H9 (cell line): ENCODE data around the gene TMIGD2. TPM values are rescaled to one million over a fixed set of nuclear protein-coding genes. Genes with fewer than 3 reads are reported as not detected.

Experiments
- DNase-seq: peaks from one replicate; pipeline ENCODE4 v3.0.0-alpha.2; 2017
- H2AFZ ChIP-seq: one replicate; pipeline ENCODE4 v1.6.1; 2013; ENCODE audit warnings: mild to moderate bottlenecking, low read length, control low read depth, moderate library complexity
- H2AK5ac ChIP-seq: 2 replicates; pipeline ENCODE4 v1.6.1; 2013; ENCODE audit warnings: low read length, control low read depth, mixed read lengths; ENCODE audit not compliant: insufficient read length
- H2BK120ac ChIP-seq: one replicate; pipeline ENCODE4 v1.6.1; 2013; ENCODE audit warnings: low read depth, mild to moderate bottlenecking, low read length, control low read depth, inconsistent platforms; ENCODE audit not compliant: poor library complexity, severe bottlenecking
- H2BK12ac ChIP-seq: 2 replicates; pipeline ENCODE4 v1.6.1; 2013; ENCODE audit warnings: low read length, control low read depth, mixed read lengths, low read depth; ENCODE audit not compliant: insufficient read length
- H2BK15ac ChIP-seq: 2 replicates; pipeline ENCODE4 v1.6.1; 2013; ENCODE audit warnings: low read depth, low read length, control low read depth
- H2BK20ac ChIP-seq: one replicate; pipeline ENCODE4 v1.6.1; 2013; ENCODE audit warnings: low read depth, mild to moderate bottlenecking, low read length, control low read depth, inconsistent platforms; ENCODE audit not compliant: poor library complexity, severe bottlenecking
- H2BK5ac ChIP-seq: 2 replicates; pipeline ENCODE4 v1.6.1; 2013; ENCODE audit warnings: low read length, control low read depth, mixed read lengths; ENCODE audit not compliant: insufficient read length
- H3K14ac ChIP-seq: 2 replicates; pipeline ENCODE4 v1.6.1; 2013; ENCODE audit warnings: low read length, control low read depth; ENCODE audit not compliant: insufficient read depth
- H3K18ac ChIP-seq: 2 replicates; pipeline ENCODE4 v1.6.1; 2013; ENCODE audit warnings: low read depth, mild to moderate bottlenecking, mixed read lengths, low read length, control low read depth; ENCODE audit not compliant: insufficient read length
- H3K23ac ChIP-seq: 2 replicates; pipeline ENCODE4 v1.6.1; 2013; ENCODE audit warnings: low read length, control low read depth, mixed read lengths, low read depth; ENCODE audit not compliant: insufficient read length
- H3K23me2 ChIP-seq: 2 replicates; pipeline ENCODE4 v1.6.1; 2013; ENCODE audit warnings: low read depth, mild to moderate bottlenecking, mixed read lengths, low read length, control low read depth; ENCODE audit not compliant: insufficient read length, poor library complexity, severe bottlenecking
- H3K27ac ChIP-seq: 2 replicates; pipeline ENCODE4 v1.5.1; 2013; ENCODE audit warnings: low read length, control low read depth, mixed read lengths, low read depth; ENCODE audit not compliant: insufficient read length
- H3K27me3 ChIP-seq: 2 replicates; pipeline ENCODE4 v1.6.1; 2013; ENCODE audit warnings: low read length, control low read depth, inconsistent platforms; ENCODE audit not compliant: insufficient read depth
- H3K4ac ChIP-seq: 2 replicates; pipeline ENCODE4 v1.6.1; 2013; ENCODE audit warnings: low read depth, mild to moderate bottlenecking, control low read depth, inconsistent platforms, low read length, moderate library complexity
- H3K4me1 ChIP-seq: 2 replicates; pipeline ENCODE4 v1.6.1; 2013; ENCODE audit warnings: low read length, control low read depth, inconsistent platforms; ENCODE audit not compliant: insufficient read depth
- H3K4me2 ChIP-seq: 2 replicates; pipeline ENCODE4 v1.6.1; 2013; ENCODE audit warnings: low read length, control low read depth, mixed read lengths; ENCODE audit not compliant: insufficient read length, insufficient read depth
- H3K56ac ChIP-seq: 2 replicates; pipeline ENCODE4 v1.6.1; 2013; ENCODE audit warnings: low read depth, mild to moderate bottlenecking, mixed read lengths, low read length, control low read depth; ENCODE audit not compliant: insufficient read length
- H3K79me1 ChIP-seq: 2 replicates; pipeline ENCODE4 v1.6.1; 2013; ENCODE audit warnings: low read depth, mild to moderate bottlenecking, moderate library complexity, low read length, control low read depth, inconsistent platforms; ENCODE audit not compliant: insufficient read depth, poor library complexity, severe bottlenecking
- H3K79me2 ChIP-seq: 2 replicates; pipeline ENCODE4 v1.6.1; 2013; ENCODE audit warnings: low read length, control low read depth, inconsistent platforms; ENCODE audit not compliant: insufficient read depth
- H3K9ac ChIP-seq: 2 replicates; pipeline ENCODE4 v1.6.1; 2013; ENCODE audit warnings: low read length, control low read depth, mixed read lengths; ENCODE audit not compliant: insufficient read length; ENCODE audit errors: extremely low read depth
- H3K9me3 ChIP-seq: one replicate; pipeline ENCODE4 v1.6.1; 2013; ENCODE audit warnings: low read depth, low read length, inconsistent platforms; ENCODE audit not compliant: control insufficient read depth
- H3T11ph ChIP-seq: one replicate; pipeline ENCODE4 v1.6.1; 2013; ENCODE audit warnings: mild to moderate bottlenecking, low read length, control low read depth, inconsistent platforms
- H4K20me1 ChIP-seq: one replicate; pipeline ENCODE4 v1.6.1; 2013; ENCODE audit not compliant: control insufficient read depth, insufficient read length, insufficient read depth
- H4K5ac ChIP-seq: 2 replicates; pipeline ENCODE4 v1.6.1; 2013; ENCODE audit warnings: low read depth, mild to moderate bottlenecking, mixed read lengths, low read length, control low read depth; ENCODE audit not compliant: insufficient read length
- H4K8ac ChIP-seq: replicated peaks from 2 replicates; pipeline ENCODE4 v1.6.1; 2013; ENCODE audit warnings: low read length, control low read depth, mixed read lengths, low read depth; ENCODE audit not compliant: insufficient read length
- H4K91ac ChIP-seq: 2 replicates; pipeline ENCODE4 v1.6.1; 2013; ENCODE audit warnings: low read depth, mild to moderate bottlenecking, moderate library complexity, mixed read lengths, low read length, control low read depth; ENCODE audit not compliant: insufficient read length
- H3K27ac Mint-ChIP-seq, 3 experiments: 2 replicates in 2 of 3; 3 replicates in 1 of 3; pipeline ENCODE4 v1.8.0; 2020 to 2021; ENCODE audit warnings: mixed read lengths in 3 of 3, mild to moderate bottlenecking in 1 of 3, moderate library complexity in 1 of 3
- H3K27me3 Mint-ChIP-seq: 2 replicates; pipeline ENCODE4 v1.8.0; 2021; ENCODE audit warnings: low read depth, mild to moderate bottlenecking, moderate library complexity, mixed read lengths
- H3K36me3 Mint-ChIP-seq, 3 experiments: 2 replicates in 2 of 3; 3 replicates in 1 of 3; pipeline ENCODE4 v1.8.0; 2020 to 2021; ENCODE audit warnings: low read depth in 3 of 3, mixed read lengths in 3 of 3; ENCODE audit not compliant: insufficient read depth in 1 of 3
- H3K4me1 Mint-ChIP-seq, 2 experiments: 2 replicates each; pipeline ENCODE4 v1.8.0; 2020; ENCODE audit warnings: mixed read lengths in 2 of 2
- H3K4me3 Mint-ChIP-seq, 2 experiments: 2 replicates in 1 of 2; 3 replicates in 1 of 2; pipeline ENCODE4 v1.8.0; 2020 to 2021; ENCODE audit warnings: mild to moderate bottlenecking in 2 of 2, mixed read lengths in 2 of 2, moderate library complexity in 1 of 2
- H3K9me3 Mint-ChIP-seq, 2 experiments: 2 replicates in 1 of 2; 3 replicates in 1 of 2; pipeline ENCODE4 v1.8.0; 2020; ENCODE audit warnings: mild to moderate bottlenecking in 2 of 2, mixed read lengths in 2 of 2, moderate library complexity in 1 of 2
- WGBS: extraction: QIAGEN DNeasy Blood & Tissue Kit; methylation state at CpG from one replicate; pipeline ENCODE4 v1.1.7; 2013; ENCODE audit warnings: missing lambda C conversion rate, low lambda C conversion rate, mixed read lengths; ENCODE audit not compliant: insufficient read length; ENCODE audit errors: extremely low coverage; 5-methylcytosine and 5-hydroxymethylcytosine counted together
- total RNA-seq: library from RNA; stranded (reverse); gene quantifications from 2 replicates; pipeline ENCODE4 v1.2.1, GENCODE V29; 2021
- TF ChIP-seq, protein P1 (sequence below): fragments of 200-600 bp; sonication (generic); conservative IDR thresholded peaks from 3 replicates; pipeline ENCODE4 v1.8.0; 2021; ENCODE audit warnings: antibody characterized with exemption, mild to moderate bottlenecking

TMIGD2 gene
- total RNA-seq, 1 experiment from 2014 or later, result 0.26 TPM

DNA sequence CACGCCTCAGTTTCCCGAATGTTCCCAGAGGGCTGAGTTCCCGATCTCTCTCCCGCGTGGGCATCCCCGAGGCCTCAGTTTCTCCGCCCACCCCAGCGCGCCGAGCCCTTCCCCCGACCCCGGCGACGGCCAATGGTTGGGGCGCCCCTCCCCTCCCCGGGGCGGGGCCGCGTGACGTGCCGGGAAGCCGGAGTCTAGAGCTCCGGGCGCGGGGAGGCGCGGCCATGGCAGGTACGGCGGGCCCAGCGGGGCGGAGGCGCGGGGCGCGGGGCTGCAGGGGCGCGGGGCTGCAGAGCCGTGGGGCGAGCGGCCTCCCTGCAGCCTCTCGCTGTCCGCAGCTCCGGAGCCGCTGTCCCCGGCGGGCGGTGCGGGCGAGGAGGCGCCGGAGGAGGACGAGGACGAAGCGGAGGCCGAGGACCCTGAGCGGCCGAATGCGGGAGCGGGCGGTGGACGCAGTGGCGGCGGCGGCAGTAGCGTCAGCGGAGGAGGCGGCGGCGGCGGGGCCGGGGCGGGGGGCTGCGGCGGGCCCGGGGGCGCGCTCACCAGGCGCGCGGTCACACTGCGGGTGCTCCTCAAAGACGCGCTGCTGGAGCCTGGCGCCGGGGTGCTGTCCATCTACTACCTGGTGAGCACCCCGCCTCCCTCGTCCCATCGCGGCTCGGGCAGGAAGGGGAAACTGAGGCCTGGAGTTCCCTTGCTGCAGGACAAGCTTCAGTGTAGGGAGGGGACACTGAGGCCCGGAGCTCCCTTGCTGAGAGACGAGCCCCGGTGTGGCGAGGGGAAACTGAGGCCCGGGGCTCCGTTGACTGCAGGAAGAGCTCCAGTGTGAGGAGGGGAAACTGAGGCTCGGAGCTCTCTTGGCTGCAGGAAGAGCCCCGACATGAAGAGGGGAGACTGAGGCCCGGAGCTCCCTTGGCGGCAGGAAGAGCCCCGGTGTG lies 41.5 kb upstream of the TMIGD2 start, which contains the start of gene MPND:
TSS of gene MPND (plus strand) at position 193 of the 938 bp plus-strand sequence. CDS start at position 225, 32 bp downstream.
- H3K9me3 Mint-ChIP-seq, result no peaks in the 10 kb centered on the region; a peak in 1 of 5 replicates
- H3K4me1 Mint-ChIP-seq, result peaks cover 7 to 13% of the 10 kb centered on the region in 2 experiments
- Histone ChIP-seq H4K5ac (no peak within 1 kb of the TSS), H3K56ac (no peak within 1 kb of the TSS), H3T11ph (no peak within 1 kb of the TSS), H3K23me2 (peaks cover 8% of the 10 kb centered on the region), H3K79me2 (no peaks in the 10 kb centered on the region), H2BK5ac (no peak within 1 kb of the TSS), H3K23ac (no peak within 1 kb of the TSS), H3K14ac (peak within 1 kb of the TSS; percentile 87), H4K91ac (no peak within 1 kb of the TSS), H4K8ac (no peak within 1 kb of the TSS), H3K27me3 (no peaks in the 10 kb centered on the region), H2BK12ac (no peak within 1 kb of the TSS), H3K9ac (peak within 1 kb of the TSS; percentile 88), H3K4ac (no peak within 1 kb of the TSS; the same call in 1 of the 2 replicates), H3K79me1 (no peaks in the 10 kb centered on the region), H3K4me1 (no peaks in the 10 kb centered on the region), H4K20me1 (no peaks in the 10 kb centered on the region), H3K18ac (peak within 1 kb of the TSS; percentile 86), H3K27ac (peak within 1 kb of the TSS; percentile 20), H2BK20ac (no peak within 1 kb of the TSS), H2AFZ (no peak within 1 kb of the TSS), H3K4me2 (peak within 1 kb of the TSS; percentile 88), H3K9me3 (no peaks in the 10 kb centered on the region), H2AK5ac (no peak within 1 kb of the TSS), H2BK120ac (peak within 1 kb of the TSS; percentile 52), H2BK15ac (no peak within 1 kb of the TSS)
- TF ChIP-seq, protein P1, sequence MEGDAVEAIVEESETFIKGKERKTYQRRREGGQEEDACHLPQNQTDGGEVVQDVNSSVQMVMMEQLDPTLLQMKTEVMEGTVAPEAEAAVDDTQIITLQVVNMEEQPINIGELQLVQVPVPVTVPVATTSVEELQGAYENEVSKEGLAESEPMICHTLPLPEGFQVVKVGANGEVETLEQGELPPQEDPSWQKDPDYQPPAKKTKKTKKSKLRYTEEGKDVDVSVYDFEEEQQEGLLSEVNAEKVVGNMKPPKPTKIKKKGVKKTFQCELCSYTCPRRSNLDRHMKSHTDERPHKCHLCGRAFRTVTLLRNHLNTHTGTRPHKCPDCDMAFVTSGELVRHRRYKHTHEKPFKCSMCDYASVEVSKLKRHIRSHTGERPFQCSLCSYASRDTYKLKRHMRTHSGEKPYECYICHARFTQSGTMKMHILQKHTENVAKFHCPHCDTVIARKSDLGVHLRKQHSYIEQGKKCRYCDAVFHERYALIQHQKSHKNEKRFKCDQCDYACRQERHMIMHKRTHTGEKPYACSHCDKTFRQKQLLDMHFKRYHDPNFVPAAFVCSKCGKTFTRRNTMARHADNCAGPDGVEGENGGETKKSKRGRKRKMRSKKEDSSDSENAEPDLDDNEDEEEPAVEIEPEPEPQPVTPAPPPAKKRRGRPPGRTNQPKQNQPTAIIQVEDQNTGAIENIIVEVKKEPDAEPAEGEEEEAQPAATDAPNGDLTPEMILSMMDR, result no peak
- H3K27ac Mint-ChIP-seq, result peak within 1 kb of the TSS; percentile 94 to 99 (median 99)
- WGBS, result no CpG with 5 or more reads among the region's 101 CpGs
- H3K27me3 Mint-ChIP-seq, result peaks cover 7% of the 10 kb centered on the region
- peak within 1 kb of the TSS; percentile 85 to 92 for H3K4me3 Mint-ChIP-seq
- DNase-seq, result peak; percentile 86
- H3K36me3 Mint-ChIP-seq, result peaks cover 11 to 30% (median 29%) of the 10 kb centered on the region in 3 experiments
